Limb (tissue), 2 donors: ENCODE measurements around the gene LRRC63.
A peak's percentile ranks its signal among the peaks of the same experiment; 100 is the strongest.
"Not testable (repeated sequence)": the region's sequence is repeated elsewhere in the genome, so short reads cannot be mapped to it uniquely, and the experiment has no call there.

ENCODE experiments used
- DNase-seq, 2 donors: peaks; one replicate each; pipeline ENCODE4 v3.0.0-alpha.2; 2016; ENCODE audit errors: extremely low spot score in 2 of 2

LRRC63 gene

DNA sequence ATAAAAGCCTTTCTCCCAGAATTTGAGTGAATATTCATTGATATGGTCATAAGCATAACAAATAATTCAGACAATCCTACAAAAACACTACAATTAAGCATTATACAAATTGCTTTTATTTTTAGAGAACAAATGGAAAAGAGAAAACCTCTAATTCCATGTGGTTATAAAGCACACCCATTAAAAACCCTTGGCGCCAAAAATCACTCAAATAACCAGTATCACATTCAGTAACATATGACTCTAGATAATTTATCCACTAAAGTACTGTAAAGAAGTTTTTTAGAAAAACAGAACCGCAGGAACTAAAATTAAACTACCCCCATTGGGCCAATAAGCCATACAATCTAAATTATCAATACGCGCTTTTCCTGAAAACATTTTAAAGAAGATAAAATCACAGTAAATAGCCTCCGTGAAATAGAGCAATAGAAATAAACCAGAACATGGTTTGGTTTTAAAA, 30.3 kb upstream of the LRRC63 start:
- no peak for DNase-seq

DNA sequence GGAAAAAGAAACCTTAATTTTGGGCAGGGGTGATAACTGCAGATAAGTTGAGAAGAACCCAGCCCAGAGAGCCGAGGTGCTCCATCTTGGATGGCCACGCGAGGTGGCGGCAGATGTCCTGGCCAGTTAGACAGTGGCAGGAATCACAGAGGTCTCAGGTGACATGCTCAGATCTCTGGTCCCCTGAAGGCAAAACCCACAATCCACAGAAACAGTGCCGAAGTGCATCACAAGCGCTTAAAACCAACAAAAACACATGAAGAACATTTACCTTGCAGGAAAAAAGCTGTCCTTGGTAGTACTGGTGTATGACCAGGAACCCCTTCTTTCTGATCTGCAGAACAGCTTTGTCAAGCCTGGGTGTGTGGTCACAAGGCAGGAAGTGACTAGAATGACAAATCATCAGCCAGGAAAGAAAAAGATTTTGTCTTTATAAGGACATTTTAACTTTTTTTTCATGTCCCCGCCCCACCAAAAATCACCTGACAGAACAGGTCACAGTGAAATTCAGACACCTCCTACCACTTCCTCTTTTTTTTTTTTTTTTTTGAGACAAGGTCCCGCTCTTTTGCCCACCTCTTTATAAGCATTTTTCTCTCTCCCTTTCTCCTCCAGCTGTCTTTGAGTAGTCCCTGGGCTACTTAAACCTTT, 29.8 kb upstream of the LRRC63 start, which contains the start of gene LCP1:
Gene LCP1, minus strand, starts transcription at position 338 of the 651 bp plus-strand sequence. CDS start 22,515 bp downstream, outside the sequence.
- no peak for DNase-seq

DNA sequence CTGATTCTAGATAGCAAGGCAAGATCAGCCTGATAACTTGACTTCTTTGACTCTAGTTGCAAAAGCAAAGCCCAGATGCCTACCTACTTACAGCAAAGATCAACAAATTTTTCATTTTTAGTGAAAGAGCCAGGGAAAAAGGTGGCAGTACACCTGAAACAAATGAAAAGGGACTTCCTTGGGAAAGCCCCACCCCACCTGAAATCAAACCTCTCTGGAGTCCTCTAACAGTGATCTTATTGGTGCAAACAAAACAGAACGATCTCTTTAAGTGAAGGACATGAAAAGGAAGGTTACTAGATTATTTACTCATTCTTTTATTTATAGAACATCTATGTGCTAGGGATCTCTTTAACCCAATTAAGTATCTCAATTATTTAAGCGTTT, 29.2 kb upstream of the LRRC63 start:
- no peak for DNase-seq

DNA sequence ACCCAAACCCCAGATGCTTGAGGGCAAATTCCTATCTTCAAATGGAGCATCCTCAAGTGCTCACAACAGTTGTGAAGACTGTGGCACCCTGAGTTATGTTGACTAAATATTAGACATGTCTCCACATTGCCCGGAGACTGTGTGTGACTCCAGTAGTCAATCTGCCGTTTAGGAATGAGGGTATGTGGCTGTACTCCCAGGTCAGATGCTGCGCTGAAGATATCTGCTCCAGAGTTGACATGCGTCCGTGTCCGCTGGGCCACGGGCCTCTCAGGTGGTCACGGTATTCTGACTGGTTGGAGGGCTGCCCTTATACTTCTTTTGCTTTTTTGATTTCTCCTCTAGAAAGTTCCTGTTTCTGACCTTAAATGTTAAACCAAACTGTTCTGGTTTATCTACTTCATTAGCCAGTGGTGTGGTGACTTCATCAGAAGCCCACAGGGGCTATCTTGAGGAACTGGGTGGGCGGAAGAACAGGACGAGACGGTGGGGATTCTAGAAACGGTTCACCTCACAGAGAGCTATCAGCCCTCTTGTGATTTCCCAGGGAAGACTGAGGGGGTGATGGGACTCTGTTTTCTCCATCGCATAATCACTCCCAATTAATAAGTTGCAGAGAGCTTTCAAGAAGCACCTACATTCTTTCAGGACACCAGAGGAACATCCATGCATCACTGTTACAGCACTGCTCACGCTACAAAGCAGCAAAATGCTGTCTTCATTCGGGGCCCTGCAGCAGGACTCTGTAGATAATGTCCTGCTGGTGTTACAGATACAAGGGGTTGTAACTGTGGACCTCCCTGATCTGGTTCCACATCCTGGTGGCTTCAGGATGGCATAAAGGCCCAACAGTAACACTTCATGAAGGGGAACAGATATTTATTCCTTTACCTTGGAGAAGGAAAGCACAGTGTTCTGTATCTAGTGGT, 28.4 kb upstream of the LRRC63 start:
- no peak for DNase-seq

DNA sequence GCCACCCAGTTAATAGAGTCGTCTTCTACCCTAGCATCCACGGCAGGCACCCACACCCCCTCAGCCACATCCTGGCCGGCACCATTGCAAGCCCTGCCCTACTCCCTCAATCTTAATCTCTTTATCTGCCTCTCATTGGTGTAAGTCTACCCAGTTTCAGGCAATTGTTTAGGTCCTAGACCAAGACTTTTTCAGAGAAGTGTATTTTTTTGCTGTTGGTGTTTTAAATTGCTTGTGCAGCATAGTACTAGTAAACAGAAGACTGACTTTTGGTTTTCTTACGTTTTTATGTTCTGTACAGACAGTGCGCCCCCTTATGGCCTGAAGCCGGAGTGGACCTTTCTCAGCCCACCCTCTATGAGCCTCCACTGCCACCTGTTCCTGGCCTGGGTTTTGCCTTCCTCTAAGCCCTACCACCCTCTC, 27.4 kb upstream of the LRRC63 start:
- no peak for DNase-seq

DNA sequence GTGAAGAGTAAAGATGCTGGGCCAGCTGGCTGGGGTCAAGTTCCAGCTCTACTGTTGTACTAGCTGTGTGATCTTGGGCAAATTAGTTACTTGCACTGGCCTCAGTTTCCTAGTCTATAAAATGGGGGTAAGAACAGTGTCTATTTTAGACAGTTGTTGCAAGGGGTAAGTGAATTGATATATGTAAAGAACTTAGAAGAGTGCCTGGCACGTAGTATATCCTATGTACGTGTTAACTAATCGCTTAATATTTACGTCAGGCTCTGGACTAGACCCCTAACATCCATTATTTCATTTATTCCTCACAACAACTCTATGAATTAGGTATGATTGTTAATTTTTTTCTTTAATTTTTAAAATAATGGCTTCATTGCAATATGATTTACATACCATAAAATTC, 26.1 kb upstream of the LRRC63 start:
- DNase-seq, result no peak

DNA sequence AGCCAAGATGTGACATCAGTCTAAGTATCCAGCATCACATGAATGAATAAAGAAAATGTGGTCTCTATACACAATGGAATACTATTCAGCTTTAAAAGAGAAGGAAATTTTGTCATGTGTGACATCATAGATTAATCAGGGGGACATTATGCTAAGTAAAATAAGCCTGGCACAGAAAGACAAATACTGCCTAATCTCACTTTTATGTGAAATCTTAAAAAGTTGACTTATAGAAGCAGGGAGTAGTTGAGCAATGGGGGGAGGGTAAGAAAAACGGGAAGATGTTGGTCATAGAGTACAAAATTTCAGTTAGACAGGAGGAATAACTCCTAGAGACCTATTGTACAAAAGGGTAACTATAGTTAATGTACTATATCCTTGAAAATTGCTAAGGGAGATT, 19.3 kb upstream of the LRRC63 start:
- no peak for DNase-seq

DNA sequence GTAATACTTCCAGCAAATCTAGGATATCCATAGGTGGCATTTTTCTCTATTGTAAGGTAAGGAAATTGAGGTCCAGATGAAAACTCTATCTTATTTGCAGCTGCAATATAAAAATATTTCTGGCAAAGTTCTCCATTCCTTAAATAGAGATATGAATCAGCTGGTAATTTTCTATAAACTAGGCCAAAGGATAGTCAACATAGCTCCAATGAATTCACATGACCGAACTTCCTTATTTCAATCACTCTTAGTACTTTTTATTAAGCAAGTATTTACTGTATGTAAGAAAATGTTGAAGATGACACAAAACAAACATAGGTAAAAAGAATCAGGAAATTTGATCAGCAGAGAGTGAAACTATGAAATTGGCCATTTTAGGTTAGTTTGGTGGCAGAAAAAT, 16.7 kb upstream of the LRRC63 start:
- DNase-seq, result no peak

DNA sequence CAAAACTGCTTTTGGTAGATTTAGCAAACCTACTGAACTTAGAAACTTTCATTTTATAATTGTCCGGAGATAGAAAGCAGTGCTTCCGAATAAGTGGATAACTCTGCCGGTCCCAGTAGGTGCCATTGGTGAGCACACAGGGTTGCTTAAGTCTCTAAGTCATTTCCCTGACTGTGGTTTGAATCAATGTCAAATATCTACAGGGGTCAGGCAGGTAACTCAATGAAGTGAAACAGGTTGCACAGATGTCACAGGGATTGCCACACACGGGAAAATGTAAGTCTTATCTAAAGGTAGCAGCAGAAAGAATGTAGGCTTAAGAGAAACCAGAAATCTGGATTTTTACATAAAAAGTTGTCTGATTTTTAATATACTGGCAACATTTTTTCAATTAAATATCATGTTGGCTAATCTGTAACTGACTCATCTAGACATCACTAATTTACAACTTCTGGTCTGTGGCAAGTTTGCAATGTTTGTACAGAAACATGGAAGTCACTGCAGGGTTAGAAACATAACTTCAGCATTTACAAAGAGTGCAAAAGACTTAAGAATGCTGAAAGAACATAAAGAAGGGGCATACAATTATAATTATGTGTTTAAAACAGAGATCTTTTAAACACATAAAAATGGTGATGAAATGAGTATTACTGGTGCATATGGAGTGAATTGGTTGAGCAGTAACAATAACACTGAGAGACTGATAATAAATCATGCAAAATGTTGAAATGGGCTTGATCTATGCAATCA, 14.3 kb upstream of the LRRC63 start:
- DNase-seq, result no peak

DNA sequence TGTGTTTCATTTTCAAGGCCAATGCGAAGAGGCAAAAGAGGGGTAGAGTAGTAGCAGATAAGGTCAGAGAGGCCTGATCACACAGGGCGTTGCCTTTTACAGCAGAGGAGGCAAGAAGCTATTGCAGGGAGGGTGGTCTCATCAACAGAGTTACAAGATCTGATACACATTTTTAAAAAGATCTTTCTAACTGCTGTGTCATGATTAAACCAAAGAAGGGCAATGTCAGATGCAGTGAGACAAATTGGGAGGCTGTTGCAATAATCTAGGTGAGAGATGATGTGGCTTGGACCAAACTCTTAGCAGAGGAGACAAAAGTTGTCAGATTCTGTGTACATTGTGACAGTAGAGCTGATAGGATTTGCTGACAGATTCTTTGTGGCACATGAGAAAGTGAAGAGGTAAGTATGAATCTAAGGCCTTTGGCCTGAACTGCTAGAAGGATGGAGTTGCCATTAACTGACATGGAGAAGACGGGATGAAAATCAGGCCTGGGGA, 13.0 kb upstream of the LRRC63 start:
- no peak for DNase-seq

DNA sequence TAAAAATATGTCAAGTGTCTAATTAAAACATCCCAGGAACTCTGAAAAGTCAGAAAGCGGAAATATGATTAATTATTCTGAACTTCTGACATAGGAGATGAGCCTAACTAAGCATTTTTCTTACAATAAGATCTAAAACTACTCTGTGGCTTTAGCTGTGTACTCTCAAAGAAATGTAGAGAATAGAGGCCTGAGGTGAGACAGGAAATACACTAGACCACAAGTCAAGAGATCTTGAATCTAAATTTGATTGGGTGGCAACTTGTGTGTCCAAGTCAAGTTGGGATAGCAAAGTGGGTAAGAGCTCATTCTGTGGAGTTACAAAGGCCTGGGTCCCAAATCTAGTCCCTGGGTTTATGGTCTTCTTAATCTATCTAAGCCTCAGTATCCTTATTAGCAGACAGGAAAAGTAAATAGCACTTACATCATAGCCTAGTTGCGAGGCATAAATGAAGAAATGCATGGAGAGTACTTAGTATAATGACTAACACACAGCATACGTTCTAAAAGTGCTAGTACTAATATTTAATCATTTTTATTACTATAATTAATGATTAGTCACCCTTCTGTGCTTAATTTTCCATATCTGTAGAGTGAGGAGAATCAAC, 9.4 kb upstream of the LRRC63 start:
- DNase-seq, result no peak

DNA sequence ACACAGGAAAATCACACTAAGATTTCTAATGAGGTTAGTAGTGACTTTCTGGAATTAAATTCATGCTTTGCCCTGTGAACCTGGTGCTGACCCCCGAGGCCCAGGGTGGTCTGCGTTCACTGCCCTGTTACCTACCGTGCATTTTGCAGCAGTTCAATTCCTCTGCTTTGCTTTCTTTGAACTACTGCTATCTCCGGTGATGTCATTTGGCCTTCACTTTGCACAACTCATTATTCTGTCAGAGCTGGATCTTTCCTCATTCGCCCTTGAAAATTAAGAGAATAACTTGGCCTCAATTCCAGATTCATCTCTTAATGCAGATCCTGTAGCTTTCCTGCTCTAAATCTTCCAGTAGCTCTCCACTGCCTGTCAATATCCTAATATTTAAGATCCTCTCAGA, 8.8 kb upstream of the LRRC63 start:
- no peak for DNase-seq

DNA sequence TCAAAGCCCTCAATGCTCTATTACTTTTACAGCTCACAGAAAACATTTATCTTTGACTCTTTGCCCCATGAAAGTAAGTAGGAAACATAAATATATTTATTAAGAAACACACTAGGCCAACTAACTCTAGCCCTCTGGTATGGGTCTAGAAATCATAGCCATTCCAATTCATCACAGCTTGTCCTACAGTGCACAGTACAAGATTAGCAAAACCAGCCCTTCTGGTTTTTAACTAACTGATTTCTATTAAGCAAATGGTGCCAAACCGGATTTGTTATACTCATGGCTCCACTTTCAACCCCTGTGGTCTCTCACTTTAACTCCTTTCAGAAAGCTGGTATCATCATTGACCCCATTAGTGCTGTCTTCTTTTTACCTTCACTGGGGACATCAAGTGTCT, 5.6 kb upstream of the LRRC63 start:
- DNase-seq, result no peak

DNA sequence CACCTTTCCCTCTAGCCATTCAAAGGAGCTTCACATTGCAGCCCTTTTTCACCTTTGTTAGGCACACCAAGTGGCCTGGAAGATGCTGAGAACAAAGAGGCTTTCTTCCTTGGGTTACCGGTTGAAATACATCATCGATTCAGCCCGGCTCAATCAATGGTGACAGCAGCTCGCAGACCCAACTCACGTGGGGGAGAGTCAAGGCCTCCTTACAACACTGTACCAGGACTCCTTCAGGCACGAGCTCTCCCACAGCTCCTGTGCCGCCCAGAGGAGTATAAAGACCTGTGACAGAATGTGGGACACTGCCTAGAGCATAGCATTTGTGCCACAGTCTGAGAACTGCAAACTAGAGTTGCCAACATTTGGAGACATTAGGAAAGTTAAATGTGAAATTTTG, 3.9 kb upstream of the LRRC63 start:
- no peak for DNase-seq

DNA sequence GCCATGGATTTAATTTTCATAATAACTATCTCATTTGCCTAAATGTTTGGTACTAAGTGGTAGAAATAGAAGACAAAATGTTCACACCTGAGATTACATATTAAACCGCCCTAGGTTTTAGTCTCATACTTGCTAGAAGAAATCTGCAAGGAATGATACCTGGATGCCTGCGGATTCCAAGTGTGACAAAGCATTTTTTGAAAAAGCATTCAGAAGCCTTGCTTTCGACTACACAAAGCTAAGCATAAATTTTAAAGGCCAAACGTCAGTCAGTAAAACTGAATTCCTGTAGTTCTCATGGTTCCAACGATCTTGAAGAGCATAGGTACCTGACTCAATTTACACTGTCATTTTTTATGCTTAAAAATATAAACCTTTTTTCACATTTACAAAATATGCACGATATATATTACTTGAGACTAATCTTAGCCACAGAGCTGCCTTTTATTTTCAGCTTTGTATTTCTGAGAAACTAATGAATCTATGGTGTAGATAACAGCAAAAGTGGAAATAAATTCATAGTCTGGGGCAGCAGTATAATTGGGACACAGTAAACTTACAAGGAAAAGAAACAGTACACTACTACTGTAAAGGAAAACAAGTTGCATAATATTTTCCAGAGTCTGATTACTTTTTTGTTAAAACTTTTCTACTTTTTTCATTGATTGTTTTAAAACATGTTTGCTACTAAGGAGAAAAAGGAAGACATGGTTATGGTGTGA, 1.2 kb upstream of the LRRC63 start:
- no peak for DNase-seq

DNA sequence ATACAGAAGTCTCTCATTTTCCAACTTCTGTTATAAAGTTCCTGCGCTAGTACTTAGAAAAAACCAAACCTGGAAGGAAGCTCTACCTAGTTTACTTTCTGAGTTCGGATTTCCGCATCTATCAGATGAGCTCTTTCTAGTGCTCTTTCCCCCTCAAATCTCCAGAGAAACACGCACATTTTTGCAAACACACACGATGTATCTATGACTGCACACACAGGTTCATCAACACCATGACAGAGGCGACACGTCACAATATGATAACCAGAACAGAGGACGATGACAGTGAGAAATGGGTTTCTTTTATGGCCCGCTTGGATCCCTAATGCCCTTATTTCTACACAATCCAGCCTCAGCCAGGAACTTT, 629 bp upstream of the LRRC63 start:
- DNase-seq, result peak in 1 of 2 donors; percentile 2

DNA sequence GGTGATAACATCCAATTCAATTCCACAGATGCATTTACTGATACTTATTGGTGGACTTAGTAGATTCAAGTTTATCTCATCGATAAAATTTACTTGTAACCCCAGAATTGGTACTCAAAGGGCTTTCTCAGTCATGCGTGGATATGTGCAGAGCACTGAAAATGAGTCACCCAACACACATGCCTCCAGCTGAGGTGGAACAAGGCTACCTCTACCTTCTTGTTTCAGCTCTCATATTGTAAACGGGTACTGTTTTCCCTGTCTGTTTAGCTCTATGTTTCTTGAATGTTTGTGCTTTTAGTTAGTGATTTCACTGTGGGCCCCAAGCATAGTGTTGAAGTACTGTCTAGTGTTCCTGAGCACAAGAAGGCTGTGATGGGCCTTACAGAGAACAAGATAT, 1.5 kb downstream of the LRRC63 start:
- DNase-seq, result no peak

DNA sequence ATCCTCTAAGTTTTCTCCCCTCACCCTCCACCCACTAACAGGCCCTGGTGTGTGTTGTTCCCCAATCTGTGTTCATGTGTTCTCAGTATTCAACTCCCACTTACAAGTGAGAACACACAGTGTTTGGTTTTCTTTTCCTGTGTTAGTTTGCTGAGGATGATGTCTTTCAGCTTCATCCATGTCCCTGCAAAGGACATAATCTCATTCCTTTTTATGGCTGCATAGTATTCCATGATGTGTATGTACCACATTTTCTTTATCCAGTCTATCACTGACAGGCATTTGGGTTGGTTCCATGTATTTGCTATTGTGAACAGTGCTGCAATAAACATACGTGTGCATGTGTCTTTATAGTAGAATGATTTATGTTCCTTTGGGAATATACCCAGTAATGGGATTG, 3.0 kb downstream of the LRRC63 start:
- DNase-seq, result not testable (repeated sequence)

DNA sequence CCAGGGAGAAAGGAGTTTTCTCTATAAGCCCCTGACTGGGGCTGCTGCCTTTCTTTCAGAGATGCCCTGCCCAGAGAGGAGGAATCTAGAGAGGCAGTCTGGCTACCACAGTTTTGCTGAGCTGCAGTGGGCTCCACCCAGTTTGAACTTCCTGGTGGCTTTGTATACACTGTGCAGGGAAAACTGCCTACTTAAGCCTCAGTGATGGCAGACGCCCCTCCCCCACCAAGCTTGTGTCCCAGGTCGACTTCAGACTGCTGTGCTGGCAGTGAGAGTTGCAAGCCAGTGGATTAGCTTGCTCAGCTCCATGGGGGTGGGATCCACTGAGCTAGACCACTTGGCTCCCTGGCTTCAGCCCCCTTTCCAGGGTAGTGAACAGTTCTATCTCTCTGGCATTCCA, 8.5 kb downstream of the LRRC63 start:
- not testable (repeated sequence) for DNase-seq

DNA sequence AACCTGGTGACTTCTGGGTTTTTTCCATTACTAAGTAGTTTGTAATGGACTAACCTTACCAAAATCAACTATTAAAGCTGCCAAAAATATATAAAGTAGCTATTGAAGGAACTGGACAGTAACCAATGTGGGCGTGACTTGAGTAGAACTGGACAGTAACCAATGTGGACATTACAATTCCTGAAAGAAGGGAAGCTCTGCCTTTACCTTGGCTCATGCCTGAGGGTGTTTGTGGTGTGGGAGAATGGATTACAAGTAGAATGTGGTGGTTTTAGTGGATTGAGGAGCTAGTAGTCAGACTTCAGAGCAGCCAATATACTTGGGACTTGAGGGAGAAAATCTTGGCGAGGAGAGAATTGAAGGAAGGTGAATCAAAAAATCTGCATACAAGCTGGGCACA, 17.5 kb downstream of the LRRC63 start:
- DNase-seq, result no peak

DNA sequence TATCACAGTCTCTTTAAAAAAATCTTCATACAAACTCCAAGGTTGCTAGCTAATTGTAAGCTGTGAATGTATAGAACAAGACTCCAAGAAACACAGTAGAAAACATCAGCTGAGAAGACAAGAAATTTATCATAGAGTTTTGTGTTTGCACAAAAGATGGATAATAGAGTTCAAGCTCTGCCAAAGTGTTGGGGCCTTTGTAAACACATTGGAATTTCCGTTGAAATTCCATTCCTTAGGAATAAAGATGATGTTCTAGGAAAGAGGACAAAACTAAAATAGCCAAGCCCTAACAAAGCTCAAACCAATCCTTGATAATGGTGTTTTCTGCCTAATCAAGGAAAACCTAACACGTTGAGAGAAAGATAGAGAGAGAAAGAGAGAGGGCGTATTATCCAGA, 20.6 kb downstream of the LRRC63 start:
- DNase-seq, result no peak
